ENCODE data around the gene ARHGEF16.

GRCh38 chr1:3475839-3476573 is 21.5 kb downstream of the ARHGEF16 start:
- TF ChIP-seq, protein P1, sequence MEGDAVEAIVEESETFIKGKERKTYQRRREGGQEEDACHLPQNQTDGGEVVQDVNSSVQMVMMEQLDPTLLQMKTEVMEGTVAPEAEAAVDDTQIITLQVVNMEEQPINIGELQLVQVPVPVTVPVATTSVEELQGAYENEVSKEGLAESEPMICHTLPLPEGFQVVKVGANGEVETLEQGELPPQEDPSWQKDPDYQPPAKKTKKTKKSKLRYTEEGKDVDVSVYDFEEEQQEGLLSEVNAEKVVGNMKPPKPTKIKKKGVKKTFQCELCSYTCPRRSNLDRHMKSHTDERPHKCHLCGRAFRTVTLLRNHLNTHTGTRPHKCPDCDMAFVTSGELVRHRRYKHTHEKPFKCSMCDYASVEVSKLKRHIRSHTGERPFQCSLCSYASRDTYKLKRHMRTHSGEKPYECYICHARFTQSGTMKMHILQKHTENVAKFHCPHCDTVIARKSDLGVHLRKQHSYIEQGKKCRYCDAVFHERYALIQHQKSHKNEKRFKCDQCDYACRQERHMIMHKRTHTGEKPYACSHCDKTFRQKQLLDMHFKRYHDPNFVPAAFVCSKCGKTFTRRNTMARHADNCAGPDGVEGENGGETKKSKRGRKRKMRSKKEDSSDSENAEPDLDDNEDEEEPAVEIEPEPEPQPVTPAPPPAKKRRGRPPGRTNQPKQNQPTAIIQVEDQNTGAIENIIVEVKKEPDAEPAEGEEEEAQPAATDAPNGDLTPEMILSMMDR (IDR thresholded peaks at IDR 0.05): no peak
- TF ChIP-seq EP300 (IDR thresholded peaks at IDR 0.05): no peak

Measured in suprapubic skin (tissue), 3 donors.